ENCODE data around the gene STPG4.

Gene STPG4

GRCh38 chr2:47070920-47071824 is 83.9 kb downstream of the STPG4 start:
- peak; percentile 39 for DNase-seq (ENCODE audit: low spot score)

GRCh38 chr2:47070155-47070919 is 84.8 kb downstream of the STPG4 start:
- DNase-seq (ENCODE audit: low spot score), result no peak

- peak; percentile 92 for DNase-seq (ENCODE audit: low spot score)
These were observed 85.4 kb downstream of the STPG4 start for GRCh38 chr2:47069628-47070154.

- no peak for DNase-seq (ENCODE audit: low spot score)
These were observed 86.0 kb downstream of the STPG4 start for GRCh38 chr2:47068981-47069627.

- DNase-seq (ENCODE audit: low spot score), result no peak
These were observed 87.2 kb downstream of the STPG4 start for GRCh38 chr2:47067788-47068407.

- peak; percentile 39 for DNase-seq (ENCODE audit: low spot score)
These were observed 89.2 kb downstream of the STPG4 start for GRCh38 chr2:47065771-47066380.

GRCh38 chr2:47065343-47065742 is 89.8 kb downstream of the STPG4 start:
- DNase-seq (ENCODE audit: low spot score), result peak; percentile 37

- DNase-seq (ENCODE audit: low spot score), result no peak
These were observed 91.0 kb downstream of the STPG4 start for GRCh38 chr2:47064106-47064505.

- DNase-seq (ENCODE audit: low spot score), result no peak
These were observed 91.6 kb downstream of the STPG4 start for GRCh38 chr2:47063538-47063930.

GRCh38 chr2:47062681-47063537 is 92.2 kb downstream of the STPG4 start:
- DNase-seq (ENCODE audit: low spot score), result no peak

- no peak for DNase-seq (ENCODE audit: low spot score)
These were observed 93.0 kb downstream of the STPG4 start for GRCh38 chr2:47061944-47062678.

- DNase-seq (ENCODE audit: low spot score), result no peak
These were observed 94.4 kb downstream of the STPG4 start for GRCh38 chr2:47060652-47061170.

GRCh38 chr2:47058003-47058931 is 96.8 kb downstream of the STPG4 start:
- no peak for DNase-seq (ENCODE audit: low spot score)

GRCh38 chr2:47057687-47058002 is 97.5 kb downstream of the STPG4 start:
- DNase-seq (ENCODE audit: low spot score), result no peak

- DNase-seq (ENCODE audit: low spot score), result no peak
These were observed 98.0 kb downstream of the STPG4 start for GRCh38 chr2:47056868-47057686.

GRCh38 chr2:47056374-47056773 is 98.7 kb downstream of the STPG4 start:
- DNase-seq (ENCODE audit: low spot score), result no peak

GRCh38 chr2:47054868-47055267 is 100.2 kb downstream of the STPG4 start:
- no peak for DNase-seq (ENCODE audit: low spot score)

Measured in LoVo (cell line).